Measurements from ENCODE around the gene SLX4.
"Not testable (repeated sequence)": the region's sequence is repeated elsewhere in the genome, so short reads cannot be mapped to it uniquely, and the experiment has no call there.

Gene SLX4

GRCh38 chr16:3611146-3611975 is at the start of gene SLX4:
Gene SLX4 (minus strand): TSS chr16:3611606. CDS start chr16:3608964, 2,642 bp downstream.
- peak; percentile 94 for DNase-seq

- DNase-seq: no peak
These were observed 47.8 kb upstream of the SLX4 start for GRCh38 chr16:3659251-3659650.

GRCh38 chr16:3656491-3657468 is 45.4 kb upstream of the SLX4 start:
- no peak for DNase-seq

GRCh38 chr16:3656160-3656490 is 44.7 kb upstream of the SLX4 start:
- DNase-seq: not testable (repeated sequence)

- DNase-seq: no peak
These were observed 44.2 kb upstream of the SLX4 start for GRCh38 chr16:3655396-3656159.

- no peak for DNase-seq
These were observed 43.6 kb upstream of the SLX4 start for GRCh38 chr16:3655030-3655395.

- peak; percentile 83 for DNase-seq
These were observed 43.0 kb upstream of the SLX4 start, which contains the start of gene DNASE1 for GRCh38 chr16:3654249-3654991. Gene DNASE1 (plus strand): TSS chr16:3654691. CDS start chr16:3655374, 683 bp downstream.

- DNase-seq: no peak
These were observed 41.2 kb upstream of the SLX4 start for GRCh38 chr16:3652373-3653195.

- DNase-seq: no peak
These were observed 40.3 kb upstream of the SLX4 start for GRCh38 chr16:3651461-3652372.

- no peak for DNase-seq
These were observed 39.3 kb upstream of the SLX4 start for GRCh38 chr16:3650631-3651265.

GRCh38 chr16:3646348-3646920 is 35.0 kb upstream of the SLX4 start:
- DNase-seq: no peak

GRCh38 chr16:3645504-3646347 is 34.3 kb upstream of the SLX4 start:
- DNase-seq: peak; percentile 38

- peak; percentile 28 for DNase-seq
These were observed 33.7 kb upstream of the SLX4 start for GRCh38 chr16:3645108-3645503.

- DNase-seq: peak; percentile 37
These were observed 31.8 kb upstream of the SLX4 start for GRCh38 chr16:3643095-3643730.

GRCh38 chr16:3642397-3643094 is 31.1 kb upstream of the SLX4 start:
- peak; percentile 41 for DNase-seq

GRCh38 chr16:3641801-3642396 is 30.5 kb upstream of the SLX4 start:
- DNase-seq: peak; percentile 38
